Choroid plexus epithelial cell (primary cell): Measurements from ENCODE around the gene CCNH.

Source experiments
- DNase-seq: peaks from one replicate; pipeline ENCODE4 v3.0.0-alpha.2; 2010; ENCODE audit warnings: low read depth
- H3K4me3 ChIP-seq: 2 replicates; pipeline ENCODE4 v1.5.1; 2011; ENCODE audit warnings: low read depth, mild to moderate bottlenecking, control low read depth, low read length, moderate library complexity
- CTCF ChIP-seq: conservative IDR thresholded peaks from 2 replicates; pipeline ENCODE4 v1.5.1; 2011; ENCODE audit warnings: low read depth, mild to moderate bottlenecking, control low read depth, inconsistent platforms, low read length, moderate library complexity

CCNH gene

GRCh38 chr5:87368601-87369000, 44.1 kb downstream of the CCNH start:
- H3K4me3 ChIP-seq = no peak overlapping the region
- DNase-seq = no peak
- no peak for TF ChIP-seq CTCF

GRCh38 chr5:87367243-87367642, 45.5 kb downstream of the CCNH start:
- no peak overlapping the region for H3K4me3 ChIP-seq
- TF ChIP-seq CTCF = no peak
- no peak for DNase-seq

- H3K4me3 ChIP-seq = no peak overlapping the region
- peak; percentile 16 for DNase-seq
- no peak for TF ChIP-seq CTCF
These were observed 51.1 kb downstream of the CCNH start for GRCh38 chr5:87361536-87362213.

- no peak overlapping the region for H3K4me3 ChIP-seq
These were observed 51.7 kb downstream of the CCNH start for GRCh38 chr5:87361031-87361445.

GRCh38 chr5:87360132-87360531, 52.6 kb downstream of the CCNH start:
- no peak overlapping the region for H3K4me3 ChIP-seq
- no peak for DNase-seq
- TF ChIP-seq CTCF = no peak

More at GRCh38 chr5:87361031-87361445, 51.7 kb downstream of the CCNH start:
- TF ChIP-seq CTCF = no peak
- peak; percentile 43 for DNase-seq

GRCh38 chr5:87359106-87359505, 53.6 kb downstream of the CCNH start:
- TF ChIP-seq CTCF = no peak
- no peak overlapping the region for H3K4me3 ChIP-seq
- DNase-seq = no peak

- TF ChIP-seq CTCF = no peak
- no peak overlapping the region for H3K4me3 ChIP-seq
- no peak for DNase-seq
These were observed 58.2 kb downstream of the CCNH start for GRCh38 chr5:87354496-87354895.
